Chondrocyte (in vitro differentiated cells): ENCODE data around the gene SORL1-AS1.
A peak's percentile ranks its signal among the peaks of the same experiment; 100 is the strongest.

ENCODE experiments used
- DNase-seq: peaks from one replicate; pipeline ENCODE4 v3.0.0; 2021; ENCODE audit warnings: mixed read lengths, low spot score
- H3K27ac Mint-ChIP-seq: one replicate; pipeline ENCODE4 v1.8.0; 2021; ENCODE audit warnings: mild to moderate bottlenecking, moderate library complexity, mixed read lengths; ENCODE audit not compliant: unreplicated experiment
- H3K27me3 Mint-ChIP-seq: 2 replicates; pipeline ENCODE4 v1.8.0; 2021; ENCODE audit warnings: low read depth, mixed read lengths
- H3K36me3 Mint-ChIP-seq: 2 replicates; pipeline ENCODE4 v1.8.0; 2021; ENCODE audit warnings: low read depth, mixed read lengths
- H3K4me1 Mint-ChIP-seq: 2 replicates; pipeline ENCODE4 v1.8.0; 2021; ENCODE audit warnings: low read depth, mild to moderate bottlenecking, mixed read lengths
- H3K4me3 Mint-ChIP-seq: one replicate; pipeline ENCODE4 v1.8.0; 2021; ENCODE audit warnings: mild to moderate bottlenecking, moderate library complexity, mixed read lengths; ENCODE audit not compliant: unreplicated experiment
- H3K9me3 Mint-ChIP-seq: 2 replicates; pipeline ENCODE4 v1.8.0; 2021; ENCODE audit warnings: low read depth, mixed read lengths
- CTCF ChIP-seq: fragments of 200-600 bp; sonication (generic); IDR thresholded peaks from 2 replicates; pipeline ENCODE4 v1.5.0; 2021; ENCODE audit warnings: antibody characterized with exemption, mild to moderate bottlenecking, moderate library complexity

Gene SORL1-AS1

GRCh38 chr11:121452609-121453150, at the start of gene SORL1-AS1:
SORL1-AS1 (minus strand) TSS chr11:121452967.
- H3K4me3 Mint-ChIP-seq: peak within 1 kb of the TSS; percentile 72
- H3K27ac Mint-ChIP-seq: no peak within 1 kb of the TSS
- DNase-seq: no peak
- H3K9me3 Mint-ChIP-seq: peaks cover 2% of the 10 kb centered on the region
- peaks cover 58% of the 10 kb centered on the region for H3K27me3 Mint-ChIP-seq
- H3K36me3 Mint-ChIP-seq: peaks cover 3% of the 10 kb centered on the region
- peaks cover 11% of the 10 kb centered on the region for H3K4me1 Mint-ChIP-seq
- no peak for TF ChIP-seq CTCF

- H3K4me1 Mint-ChIP-seq: no peaks in the 10 kb centered on the region
- H3K27me3 Mint-ChIP-seq: peaks cover 8% of the 10 kb centered on the region
- H3K36me3 Mint-ChIP-seq: peaks cover 2% of the 10 kb centered on the region
- H3K4me3 Mint-ChIP-seq: no peak overlapping the region
- peaks cover 13% of the 10 kb centered on the region for H3K9me3 Mint-ChIP-seq
- no peak for TF ChIP-seq CTCF
- no peak overlapping the region for H3K27ac Mint-ChIP-seq
- DNase-seq: no peak
These were observed 48.0 kb upstream of the SORL1-AS1 start for GRCh38 chr11:121500717-121501116.

GRCh38 chr11:121500275-121500674, 47.5 kb upstream of the SORL1-AS1 start:
- DNase-seq: no peak
- no peak for TF ChIP-seq CTCF
- Mint-ChIP-seq H3K27me3 (peaks cover 8% of the 10 kb centered on the region), H3K9me3 (peaks cover 9% of the 10 kb centered on the region), H3K36me3 (peaks cover 1% of the 10 kb centered on the region), H3K4me1 (no peaks in the 10 kb centered on the region), H3K27ac (no peak overlapping the region), H3K4me3 (no peak overlapping the region)

- Mint-ChIP-seq H3K27ac (no peak overlapping the region), H3K27me3 (peaks cover 4% of the 10 kb centered on the region), H3K4me3 (no peak overlapping the region), H3K4me1 (no peaks in the 10 kb centered on the region), H3K9me3 (peaks cover under 1% of the 10 kb centered on the region), H3K36me3 (no peaks in the 10 kb centered on the region)
- TF ChIP-seq CTCF: no peak
- DNase-seq: no peak
These were observed 46.6 kb upstream of the SORL1-AS1 start for GRCh38 chr11:121499405-121499804.

GRCh38 chr11:121497176-121497998, 44.6 kb upstream of the SORL1-AS1 start:
- Mint-ChIP-seq H3K36me3 (no peaks in the 10 kb centered on the region), H3K27ac (no peak overlapping the region)

More at GRCh38 chr11:121497176-121497998, 44.6 kb upstream of the SORL1-AS1 start:
- no peaks in the 10 kb centered on the region for H3K9me3 Mint-ChIP-seq
- no peak for TF ChIP-seq CTCF
- peaks cover 4% of the 10 kb centered on the region for H3K27me3 Mint-ChIP-seq
- no peaks in the 10 kb centered on the region for H3K4me1 Mint-ChIP-seq
- no peak for DNase-seq
- H3K4me3 Mint-ChIP-seq: no peak overlapping the region
